Fibroblast of lung (primary cell): ENCODE measurements around the gene HDAC4.

ENCODE experiments used
- CTCF ChIP-seq, 2 donors: IDR thresholded peaks in 1 of 2; conservative IDR thresholded peaks in 1 of 2; 1 replicate in 1 of 2; 2 replicates in 1 of 2; pipeline ENCODE4 v1.5.1; 2011 to 2012; ENCODE audit warnings: low read length in 2 of 2, control low read depth in 1 of 2, inconsistent platforms in 1 of 2, low read depth in 1 of 2, mild to moderate bottlenecking in 1 of 2
- EZH2 ChIP-seq: IDR thresholded peaks from 2 replicates; pipeline ENCODE4 v1.5.1; 2012; ENCODE audit warnings: low read length, control low read depth, mild to moderate bottlenecking; ENCODE audit errors: missing control alignments

- no peak for TF ChIP-seq CTCF (conservative IDR thresholded peaks at IDR 0.05 in 1 of 2, IDR thresholded peaks at IDR 0.05 in 1 of 2; ENCODE audit: low read depth in 1 of 2, low read length in 2 of 2)
- no peak for TF ChIP-seq EZH2
Observed at GRCh38 chr2:239040152-239040761, 360.6 kb downstream of the HDAC4 start.
